K562 (cell line): ENCODE results near the gene ADD2. TPM values are rescaled to one million over a fixed set of nuclear protein-coding genes. Genes with fewer than 3 reads are reported as not detected.
"Not testable (repeated sequence)": the region's sequence is repeated elsewhere in the genome, so short reads cannot be mapped to it uniquely, and the experiment has no call there.

Source experiments
- ATAC-seq: fragments of 200-7000 bp; cut with Tn5 transposase; 3 replicates; pipeline ENCODE4 v1.9.1; 2020; ENCODE audit warnings: moderate library complexity
- BruUV-seq: library from RNA; stranded (reverse); fragments of 400-500 nt; replicated peaks from 2 replicates; lab custom pipeline; 2021; lab: Mats Ljungman, UMichigan
- CTCF ChIA-PET: fragments of 300-600 bp; formaldehyde crosslinking; extraction: SDS; loops from one replicate; lab custom pipeline; 2021; ENCODE audit warnings: low intra/inter-chr PET ratio; lab: Yijun Ruan, JAX
- POLR2A ChIA-PET: fragments of 300-600, 350-650 bp; sonication (Branson Sonifier 250); formaldehyde crosslinking; extraction: SDS; loops from one replicate; lab custom pipeline; 2021; ENCODE audit warnings: antibody characterized with exemption, inconsistent platforms; lab: Yijun Ruan, JAX
- DNase-seq, 4 experiments: peaks; one replicate each; pipeline versions ENCODE4 v3.0.0 to v3.0.0-alpha.2; 2011 to 2018; ENCODE audit warnings: low spot score in 3 of 4, mixed read lengths in 3 of 4; ENCODE audit errors: extremely low read depth in 1 of 4
- FAIRE-seq: peaks from 2 replicates; lab custom pipeline; 2011; peaks lifted over from hg19 to GRCh38; lab: Jason Lieb, UNC
- H2AFZ ChIP-seq: 2 replicates; pipeline ENCODE4 v1.6.0; 2011; ENCODE audit warnings: low read depth, low read length, control low read depth, inconsistent platforms
- H3K27ac ChIP-seq: fragments of 200-600 bp; 3 replicates; pipeline ENCODE4 v1.8.0; 2011; ENCODE audit warnings: low read depth, mild to moderate bottlenecking, control low read depth, inconsistent platforms, low read length, moderate library complexity, mixed read lengths; ENCODE audit errors: extremely low read depth
- H3K27me3 ChIP-seq, 2 experiments: fragments of 300-600 bp in 1 of 2; 2 replicates in 1 of 2; 3 replicates in 1 of 2; pipeline versions ENCODE4 v1.6.0 to v1.8.0; 2011; ENCODE audit warnings: inconsistent platforms in 2 of 2, low read length in 2 of 2, mild to moderate bottlenecking in 1 of 2, mixed read lengths in 1 of 2, moderate library complexity in 1 of 2; ENCODE audit not compliant: control insufficient read depth in 2 of 2, insufficient read depth in 2 of 2
- H3K36me3 ChIP-seq: fragments of 300-600 bp; 3 replicates; pipeline ENCODE4 v1.8.0; 2011; ENCODE audit warnings: mild to moderate bottlenecking, low read length, inconsistent platforms; ENCODE audit not compliant: control insufficient read depth, insufficient read depth
- H3K4me1 ChIP-seq, 2 experiments: fragments of 200-600 bp in 1 of 2; replicated peaks in 1 of 2; 2 replicates in 1 of 2; 3 replicates in 1 of 2; pipeline versions ENCODE4 v1.5.1 to v1.8.0; 2011; ENCODE audit warnings: inconsistent platforms in 2 of 2, low read length in 2 of 2, mild to moderate bottlenecking in 1 of 2, mixed read lengths in 1 of 2, moderate library complexity in 1 of 2; ENCODE audit not compliant: control insufficient read depth in 2 of 2, insufficient read depth in 2 of 2
- H3K4me2 ChIP-seq: 2 replicates; pipeline ENCODE4 v1.6.1; 2011; ENCODE audit warnings: low read length, control low read depth, inconsistent platforms, mixed read lengths; ENCODE audit not compliant: insufficient read depth
- H3K4me3 ChIP-seq: fragments of 200-600 bp; sonication (generic), shearing (Covaris generic); 2 replicates; pipeline ENCODE4 v1.5.1; 2016; ENCODE audit warnings: control low read depth, inconsistent platforms
- H3K79me2 ChIP-seq: fragments of 200-600 bp; 3 replicates; pipeline ENCODE4 v1.8.0; 2011; ENCODE audit warnings: low read length, inconsistent platforms; ENCODE audit not compliant: control insufficient read depth, insufficient read depth
- H3K9ac ChIP-seq, 2 experiments: 2 replicates each; pipeline versions ENCODE4 v1.6.0 to v1.6.1; 2011; ENCODE audit warnings: low read depth in 2 of 2, low read length in 2 of 2, control low read depth in 1 of 2, inconsistent platforms in 1 of 2, mild to moderate bottlenecking in 1 of 2, mixed read lengths in 1 of 2; ENCODE audit not compliant: insufficient read depth in 1 of 2
- H3K9me1 ChIP-seq: one replicate; pipeline ENCODE4 v1.6.0; 2011; ENCODE audit warnings: inconsistent platforms, mild to moderate bottlenecking, low read length, moderate library complexity; ENCODE audit not compliant: control insufficient read depth, insufficient read depth
- H3K9me3 ChIP-seq: replicated peaks from 2 replicates; pipeline ENCODE4 v1.5.1; 2011; ENCODE audit warnings: low read depth, low read length, inconsistent platforms; ENCODE audit not compliant: control insufficient read depth, insufficient read depth
- H4K20me1 ChIP-seq: replicated peaks from 2 replicates; pipeline ENCODE4 v1.6.1; 2011; ENCODE audit warnings: low read length, inconsistent platforms, mixed read lengths; ENCODE audit not compliant: control insufficient read depth, insufficient read depth
- CCAR2 ChIP-seq: fragments of 200-400 bp; formaldehyde crosslinking; IDR thresholded peaks from 2 replicates; pipeline ENCODE4 v1.6.1; 2017; ENCODE audit warnings: mild to moderate bottlenecking, low read depth, low read length
- ETS2 ChIP-seq: IDR thresholded peaks from 2 replicates; pipeline ENCODE4 v1.6.1; 2016; ENCODE audit warnings: borderline replicate concordance, missing genetic modification characterization, mild to moderate bottlenecking, moderate library complexity, missing compliant biosample characterization; ENCODE audit not compliant: poor library complexity, severe bottlenecking
- IFI16 ChIP-seq: fragments of 250-450 bp; sonication (Bioruptor Pico); IDR thresholded peaks from 2 replicates; pipeline ENCODE4 v2.1.2; 2022; ENCODE audit warnings: mild to moderate bottlenecking, inconsistent platforms
- PURB ChIP-seq: sonication (generic); formaldehyde crosslinking; IDR thresholded peaks from 2 replicates; pipeline ENCODE4 v1.9.0; 2021; ENCODE audit warnings: low read depth, mild to moderate bottlenecking, missing genetic modification reagents
- ZNF274 ChIP-seq: IDR thresholded peaks from 2 replicates; pipeline ENCODE4 v1.6.1; 2011; ENCODE audit warnings: low read depth, mild to moderate bottlenecking, low read length, moderate library complexity, borderline replicate concordance
- ZNF707 ChIP-seq: fragments of 250-450 bp; sonication (Bioruptor Pico); conservative IDR thresholded peaks from 2 replicates; pipeline ENCODE4 v1.8.0; 2022; ENCODE audit warnings: inconsistent platforms, mild to moderate bottlenecking, moderate library complexity
- WGBS: fragments of 100-300 bp; shearing (Covaris generic); methylation state at CpG from one replicate; pipeline ENCODE4 v1.1.6; 2016; ENCODE audit warnings: low coverage, mixed read lengths; ENCODE audit not compliant: insufficient coverage; ENCODE audit errors: missing lambda C conversion rate; 5-methylcytosine and 5-hydroxymethylcytosine counted together
- in situ Hi-C: fragments of 300-500 bp; cut with MboI; formaldehyde crosslinking; loops from 4 replicates; pipeline ENCODE4 v1.15.0; 2018; ENCODE audit warnings: inconsistent platforms, mixed read lengths
- intact Hi-C: fragments of 100-400 bp; cut with micrococcal nuclease; formaldehyde crosslinking; loops from 2 replicates; pipeline ENCODE4 v1.14.2; 2022
- polyA plus RNA-seq, 8 experiments: library from polyadenylated mRNA; depleted of rRNA in 4 of 8; stranded (reverse) in 5 of 8; unstranded in 3 of 8; fragments of >200 nt; fragmentation: Nextera tagmentation in 2 of 8; fragmentation: Illumina TruSeq in 1 of 8; extraction: Ambion mirVana in 2 of 8; extraction: Trizol in 1 of 8; gene quantifications; 2 replicates each; pipeline versions ENCODE4 v1.2.1 to v1.2.3, GENCODE V29; 2011 to 2014; ENCODE audit warnings: inconsistent platforms in 1 of 8, missing spikeins in 1 of 8
- total RNA-seq, 7 experiments: library from RNA; depleted of rRNA in 6 of 7; stranded (reverse); fragments of >200 nt in 6 of 7; fragmentation: Illumina TruSeq in 2 of 7; extraction: Trizol in 2 of 7; gene quantifications; 2 replicates each; pipeline versions ENCODE4 v1.2.1 to v1.2.3, GENCODE V29; 2011 to 2021; ENCODE audit warnings: low replicate concordance in 1 of 7

Gene ADD2
- total and polyA plus RNA-seq, 9 of the 15 experiments (the other 6 are each of a cell fraction or from before 2014, with no cell fraction given), result 3.5 to 63.0 (median 36.2) TPM

DNA sequence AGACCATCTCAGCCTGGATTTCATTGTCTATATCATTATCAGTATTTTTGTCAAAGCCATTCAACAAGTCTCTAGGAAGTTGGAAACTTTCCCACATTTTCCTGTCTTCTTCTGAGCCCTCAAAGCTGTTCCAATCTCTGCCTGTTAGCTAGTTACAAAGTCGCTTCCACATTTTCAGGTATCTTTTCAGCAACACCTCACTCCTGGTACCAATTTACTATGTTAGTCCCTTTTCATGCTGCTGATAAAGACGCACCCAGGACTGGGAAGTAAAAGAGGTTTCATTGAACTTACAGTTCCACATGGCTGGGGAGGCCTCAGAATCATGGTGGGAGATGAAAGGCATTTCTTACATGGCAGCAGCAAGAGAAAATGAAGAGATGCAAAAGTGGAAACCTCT lies 31.7 kb upstream of the ADD2 start:
- Histone ChIP-seq H3K27me3 (peaks cover 13 to 19% of the 10 kb centered on the region in 2 experiments; a peak in 4 of 5 replicates), H2AFZ (no peak overlapping the region), H4K20me1 (no peaks in the 10 kb centered on the region), H3K9me3 (no peaks in the 10 kb centered on the region), H3K9ac (no peak overlapping the region), H3K79me2 (no peaks in the 10 kb centered on the region), H3K9me1 (no peaks in the 10 kb centered on the region), H3K4me1 (peaks cover 2 to 6% of the 10 kb centered on the region in 2 experiments; a peak in 2 of 5 replicates), H3K4me3 (no peak overlapping the region), H3K4me2 (no peak overlapping the region), H3K27ac (no peak overlapping the region), H3K36me3 (no peaks in the 10 kb centered on the region)
- ATAC-seq (no peak), FAIRE-seq (no peak), DNase-seq (no peak)
- intact Hi-C loops (no loop called here), in situ Hi-C loops (loop anchor here (25.0 kb wide), 1 partner anchor 487 kb away; the partner anchor contains the start of gene FAM136A)
- POLR2A ChIA-PET, result no interaction called here
- no peak for TF ChIP-seq PURB (CRISPR knock-in tag)
- TF ChIP-seq CCAR2, result no peak
- no peak for TF ChIP-seq IFI16
- TF ChIP-seq ETS2 (tag), result no peak
- no peak for TF ChIP-seq ZNF274
- TF ChIP-seq ZNF707 (CRISPR knock-in tag), result peak; percentile 90
- no TSS peak for BruUV-seq
- WGBS, result 4% methylated on average over 2 of the region's 2 CpGs
- CTCF ChIA-PET, result no interaction called here

GRCh38 chr2:70797996-70798395 lies 30.0 kb upstream of the ADD2 start:
- ATAC-seq, H3K27ac ChIP-seq, BruUV-seq, H3K9ac ChIP-seq, CTCF ChIA-PET, H3K9me1 ChIP-seq, FAIRE-seq, H3K9me3 ChIP-seq, H4K20me1 ChIP-seq, H3K36me3 ChIP-seq, H3K4me1 ChIP-seq, H3K4me3 ChIP-seq, H2AFZ ChIP-seq, DNase-seq, intact Hi-C loops, H3K4me2 ChIP-seq, H3K79me2 ChIP-seq: not testable (repeated sequence)
- in situ Hi-C loops, result loop anchor here (25.0 kb wide), 1 partner anchor 486 kb away; the partner anchor contains the start of gene FAM136A
- POLR2A ChIA-PET, result interaction anchor here (0.8 kb wide), 1 partner anchor 32 kb away, joined by 4 read pairs; no protein-coding TSS in a partner anchor
- peaks cover 16 to 25% of the 10 kb centered on the region in 2 experiments; a peak in 4 of 5 replicates for H3K27me3 ChIP-seq
- WGBS, result 6% methylated on average over 3 of the region's 3 CpGs
